ENCODE results near the gene SARM1. TPM values are rescaled to one million over a fixed set of nuclear protein-coding genes. Genes with fewer than 3 reads are reported as not detected.
A peak's percentile ranks its signal among the peaks of the same experiment; 100 is the strongest.

Gene SARM1
- total and polyA plus RNA-seq, 3 experiments from 2014 or later, result 8.5 to 37.0 (median 35.3) TPM

- Histone ChIP-seq H3K27ac (ENCODE audit: low read depth, low read length) (no peak overlapping the region), H3K36me3 (ENCODE audit: insufficient read depth, low read length) (peaks cover 6% of the 10 kb centered on the region), H3K4me1 (ENCODE audit: insufficient read depth, low read length) (peaks cover 19% of the 10 kb centered on the region), H3K4me3 (ENCODE audit: low read length) (peak overlapping the region; percentile 96), H3K27me3 (ENCODE audit: insufficient read depth, low read length, poor library complexity, severe bottlenecking) (no peaks in the 10 kb centered on the region), H3K9me3 (ENCODE audit: low read length) (no peaks in the 10 kb centered on the region)
- H3K4me3 Mint-ChIP-seq, result peak overlapping the region; percentile 90 to 95 (median 94)
- no peaks in the 10 kb centered on the region for H3K27me3 Mint-ChIP-seq
- H3K36me3 Mint-ChIP-seq, result peaks cover 4 to 42% (median 5%) of the 10 kb centered on the region in 3 donors
- DNase-seq, result no peak
- H3K27ac Mint-ChIP-seq, result peak overlapping the region in 6 of 8 donors; percentile 24 to 79 (median 68)
- peaks cover 21 to 41% (median 23%) of the 10 kb centered on the region in 3 donors for H3K4me1 Mint-ChIP-seq
- ChIA-PET POLR2A (interaction anchor here (1.7 to 3.9 kb wide), 2 partner anchors 14 to 28 kb away, joined by 9 to 15 read pairs; partner anchors contain the start of genes POLDIP2, SARM1 and VTN), CTCF (interaction anchor here (1.0 to 1.6 kb wide), 3 partner anchors 14 to 31 kb away, joined by 4 to 6 read pairs (median 6); partner anchors contain the start of gene SARM1)
- H3K9me3 Mint-ChIP-seq, result no peaks in the 10 kb centered on the region
Measured at GRCh38 chr17:28385406-28385805, 13.9 kb downstream of the SARM1 start.

- Histone ChIP-seq H3K36me3 (ENCODE audit: insufficient read depth, low read length) (peaks cover 15% of the 10 kb centered on the region), H3K4me1 (ENCODE audit: insufficient read depth, low read length) (peaks cover 19% of the 10 kb centered on the region), H3K27ac (ENCODE audit: low read depth, low read length) (no peak overlapping the region), H3K9me3 (ENCODE audit: low read length) (no peaks in the 10 kb centered on the region), H3K4me3 (ENCODE audit: low read length) (no peak overlapping the region), H3K27me3 (ENCODE audit: insufficient read depth, low read length, poor library complexity, severe bottlenecking) (no peaks in the 10 kb centered on the region)
- Mint-ChIP-seq H3K4me3 (peak overlapping the region in 5 of 7 donors; percentile 28 to 94 (median 93)), H3K36me3 (peaks cover 6 to 52% (median 6%) of the 10 kb centered on the region in 3 donors), H3K4me1 (peaks cover 21 to 38% (median 22%) of the 10 kb centered on the region in 3 donors), H3K9me3 (no peaks in the 10 kb centered on the region), H3K27me3 (no peaks in the 10 kb centered on the region), H3K27ac (no peak overlapping the region)
- DNase-seq, result no peak
- ChIA-PET CTCF (interaction anchor here (1.6 kb wide), 1 partner anchor 30 kb away, joined by 6 read pairs; no protein-coding TSS in a partner anchor), POLR2A (no interaction called here)
Measured at GRCh38 chr17:28386391-28386790, 14.9 kb downstream of the SARM1 start.

DNA sequence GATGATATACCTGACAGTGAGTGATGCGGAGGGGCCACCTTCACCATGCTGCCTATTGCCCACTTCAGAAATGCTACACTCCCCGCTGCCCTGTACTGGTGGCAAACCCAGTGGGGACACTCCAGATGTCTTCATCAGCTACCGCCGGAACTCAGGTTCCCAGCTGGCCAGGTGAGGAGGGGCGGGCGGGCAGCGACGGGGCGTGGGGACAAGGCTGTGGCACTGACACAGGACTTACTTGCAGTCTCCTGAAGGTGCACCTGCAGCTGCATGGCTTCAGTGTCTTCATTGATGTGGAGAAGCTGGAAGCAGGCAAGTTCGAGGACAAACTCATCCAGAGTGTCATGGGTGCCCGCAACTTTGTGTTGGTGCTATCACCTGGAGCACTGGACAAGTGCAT is 16.6 kb downstream of the SARM1 start:
- Mint-ChIP-seq H3K4me3 (no peak overlapping the region), H3K36me3 (peaks cover 6 to 66% (median 6%) of the 10 kb centered on the region in 3 donors), H3K27me3 (no peaks in the 10 kb centered on the region), H3K4me1 (peaks cover 18 to 33% (median 21%) of the 10 kb centered on the region in 3 donors), H3K9me3 (no peaks in the 10 kb centered on the region), H3K27ac (peak overlapping the region in 1 of 8 donors; percentile 32)
- ChIA-PET POLR2A (no interaction called here), CTCF (no interaction called here)
- H3K4me1 ChIP-seq (ENCODE audit: insufficient read depth, low read length), result peaks cover 19% of the 10 kb centered on the region
- H3K27me3 ChIP-seq (ENCODE audit: insufficient read depth, low read length, poor library complexity, severe bottlenecking), result no peaks in the 10 kb centered on the region
- DNase-seq, result no peak
- H3K36me3 ChIP-seq (ENCODE audit: insufficient read depth, low read length), result peaks cover 24% of the 10 kb centered on the region
- no peak overlapping the region for H3K27ac ChIP-seq (ENCODE audit: low read depth, low read length)
- no peak overlapping the region for H3K4me3 ChIP-seq (ENCODE audit: low read length)
- no peaks in the 10 kb centered on the region for H3K9me3 ChIP-seq (ENCODE audit: low read length)

GRCh38 chr17:28390141-28390540 is 18.6 kb downstream of the SARM1 start:
- Histone ChIP-seq H3K4me1 (ENCODE audit: insufficient read depth, low read length) (peaks cover 10% of the 10 kb centered on the region), H3K27ac (ENCODE audit: low read depth, low read length) (no peak overlapping the region), H3K4me3 (ENCODE audit: low read length) (no peak overlapping the region), H3K9me3 (ENCODE audit: low read length) (no peaks in the 10 kb centered on the region), H3K36me3 (ENCODE audit: insufficient read depth, low read length) (peaks cover 32% of the 10 kb centered on the region), H3K27me3 (ENCODE audit: insufficient read depth, low read length, poor library complexity, severe bottlenecking) (no peaks in the 10 kb centered on the region)
- ChIA-PET CTCF (no interaction called here), POLR2A (no interaction called here)
- no peaks in the 10 kb centered on the region for H3K27me3 Mint-ChIP-seq
- peaks cover 8 to 17% (median 13%) of the 10 kb centered on the region in 3 donors for H3K4me1 Mint-ChIP-seq
- no peak overlapping the region for H3K4me3 Mint-ChIP-seq
- DNase-seq, result no peak
- peaks cover 6 to 75% (median 13%) of the 10 kb centered on the region in 3 donors for H3K36me3 Mint-ChIP-seq
- no peak overlapping the region for H3K27ac Mint-ChIP-seq
- no peaks in the 10 kb centered on the region for H3K9me3 Mint-ChIP-seq

DNA sequence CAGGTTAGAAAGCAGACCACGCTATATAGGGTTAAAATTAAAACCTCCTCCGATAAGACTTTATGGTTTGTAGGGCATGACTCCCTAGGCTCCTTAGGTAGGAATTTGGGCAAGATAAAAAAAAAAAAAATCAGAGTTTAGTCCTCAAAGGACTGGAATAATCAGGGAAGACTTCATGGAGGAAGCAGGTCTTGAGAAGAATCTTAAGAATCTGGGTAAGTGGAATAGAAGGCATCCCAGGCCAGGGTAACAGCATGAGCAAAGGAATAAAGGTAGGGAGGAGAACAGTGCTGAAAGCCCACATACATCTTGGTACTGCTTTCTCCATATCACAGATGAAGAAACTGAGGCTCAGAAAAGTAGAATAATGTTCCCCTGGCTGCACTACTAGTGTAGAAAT is 19.1 kb downstream of the SARM1 start:
- no peaks in the 10 kb centered on the region for H3K9me3 ChIP-seq (ENCODE audit: low read length)

DNA sequence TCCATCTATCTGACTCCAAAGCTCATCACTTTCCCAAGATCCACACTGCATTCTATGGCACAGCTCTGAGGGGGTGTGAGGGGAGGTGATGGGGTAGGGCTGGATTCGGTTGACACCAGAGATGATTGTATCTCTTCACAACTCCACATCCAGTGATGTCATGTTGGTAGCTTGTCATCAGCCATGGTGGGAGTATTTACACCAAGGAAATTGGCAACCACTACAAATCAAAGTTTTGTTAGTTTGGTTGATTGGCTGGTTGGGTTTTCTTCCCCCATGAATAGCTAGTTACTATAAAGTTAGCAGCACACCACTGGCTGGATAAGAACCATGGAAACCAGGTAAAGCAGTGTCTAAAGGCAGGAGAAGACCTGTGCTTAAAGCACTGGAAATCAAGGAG is 19.5 kb downstream of the SARM1 start:
- no peaks in the 10 kb centered on the region for H3K9me3 ChIP-seq (ENCODE audit: low read length)
- H3K4me3 Mint-ChIP-seq, result no peak overlapping the region

More for the DNA sequence above, 19.1 kb downstream of the SARM1 start:
- Histone ChIP-seq H3K4me1 (ENCODE audit: insufficient read depth, low read length) (peaks cover 6% of the 10 kb centered on the region), H3K36me3 (ENCODE audit: insufficient read depth, low read length) (peaks cover 32% of the 10 kb centered on the region), H3K27ac (ENCODE audit: low read depth, low read length) (no peak overlapping the region), H3K27me3 (ENCODE audit: insufficient read depth, low read length, poor library complexity, severe bottlenecking) (no peaks in the 10 kb centered on the region), H3K4me3 (ENCODE audit: low read length) (no peak overlapping the region)
- Mint-ChIP-seq H3K27me3 (no peaks in the 10 kb centered on the region), H3K4me3 (no peak overlapping the region), H3K36me3 (peaks cover 6 to 78% (median 13%) of the 10 kb centered on the region in 3 donors), H3K9me3 (no peaks in the 10 kb centered on the region), H3K4me1 (peaks cover 4 to 13% (median 10%) of the 10 kb centered on the region in 3 donors), H3K27ac (peak overlapping the region in 1 of 8 donors; percentile 66)
- ChIA-PET CTCF (no interaction called here), POLR2A (no interaction called here)
- DNase-seq, result no peak

DNA sequence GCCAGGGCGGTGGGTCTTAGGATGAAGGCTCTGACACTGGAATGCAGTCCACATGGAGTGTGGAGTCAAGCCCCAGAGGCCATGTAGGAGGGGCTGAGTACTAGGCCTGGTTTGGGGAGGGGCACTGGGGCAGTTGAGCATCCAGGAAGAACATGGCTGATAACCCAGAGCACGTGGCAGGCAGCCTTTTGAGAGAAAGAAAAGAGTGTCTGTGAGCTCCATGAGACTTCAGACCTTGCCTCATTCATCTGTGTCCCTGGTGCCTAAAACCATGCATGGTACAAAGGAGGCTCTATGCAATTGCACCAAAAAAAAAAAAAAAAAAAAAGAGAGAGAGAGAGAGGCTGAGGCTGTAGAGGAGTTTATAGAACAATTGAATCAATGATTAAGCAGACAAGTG is 19.9 kb downstream of the SARM1 start:
- CTCF ChIA-PET, result interaction anchor here (1.0 kb wide), 1 partner anchor 9 kb away, joined by 5 read pairs; no protein-coding TSS in a partner anchor
- Mint-ChIP-seq H3K9me3 (no peaks in the 10 kb centered on the region), H3K4me3 (no peak overlapping the region), H3K27me3 (no peaks in the 10 kb centered on the region), H3K27ac (peak overlapping the region in 1 of 8 donors; percentile 58), H3K36me3 (peaks cover 6 to 83% (median 13%) of the 10 kb centered on the region in 3 donors), H3K4me1 (peaks cover 2 to 5% (median 5%) of the 10 kb centered on the region in 3 donors)
- H3K9me3 ChIP-seq (ENCODE audit: low read length), result no peaks in the 10 kb centered on the region
- H3K27ac ChIP-seq (ENCODE audit: low read depth, low read length), result no peak overlapping the region
- peaks cover 32% of the 10 kb centered on the region for H3K36me3 ChIP-seq (ENCODE audit: insufficient read depth, low read length)
- H3K4me3 ChIP-seq (ENCODE audit: low read length), result no peak overlapping the region
- POLR2A ChIA-PET, result no interaction called here
- DNase-seq, result no peak
- H3K4me1 ChIP-seq (ENCODE audit: insufficient read depth, low read length), result no peaks in the 10 kb centered on the region
- no peaks in the 10 kb centered on the region for H3K27me3 ChIP-seq (ENCODE audit: insufficient read depth, low read length, poor library complexity, severe bottlenecking)

More for the DNA sequence above, 19.5 kb downstream of the SARM1 start:
- DNase-seq, result no peak
- Histone ChIP-seq H3K27me3 (ENCODE audit: insufficient read depth, low read length, poor library complexity, severe bottlenecking) (no peaks in the 10 kb centered on the region), H3K36me3 (ENCODE audit: insufficient read depth, low read length) (peaks cover 32% of the 10 kb centered on the region), H3K4me3 (ENCODE audit: low read length) (no peak overlapping the region), H3K4me1 (ENCODE audit: insufficient read depth, low read length) (peaks cover 2% of the 10 kb centered on the region), H3K27ac (ENCODE audit: low read depth, low read length) (no peak overlapping the region)
- Mint-ChIP-seq H3K27me3 (no peaks in the 10 kb centered on the region), H3K36me3 (peaks cover 6 to 82% (median 13%) of the 10 kb centered on the region in 3 donors), H3K27ac (peak overlapping the region in 1 of 8 donors; percentile 58), H3K9me3 (no peaks in the 10 kb centered on the region), H3K4me1 (peaks cover 2 to 9% (median 5%) of the 10 kb centered on the region in 3 donors)
- CTCF ChIA-PET, result no interaction called here
- POLR2A ChIA-PET, result no interaction called here

- Mint-ChIP-seq H3K36me3 (peaks cover 9 to 83% (median 13%) of the 10 kb centered on the region in 3 donors), H3K27ac (no peak overlapping the region), H3K9me3 (no peaks in the 10 kb centered on the region), H3K4me1 (peaks cover 2 to 4% (median 4%) of the 10 kb centered on the region in 3 donors), H3K27me3 (no peaks in the 10 kb centered on the region), H3K4me3 (no peak overlapping the region)
- ChIA-PET CTCF (interaction anchor here (1.0 kb wide), 1 partner anchor 10 kb away, joined by 5 read pairs; no protein-coding TSS in a partner anchor), POLR2A (no interaction called here)
- no peak overlapping the region for H3K27ac ChIP-seq (ENCODE audit: low read depth, low read length)
- H3K9me3 ChIP-seq (ENCODE audit: low read length), result no peaks in the 10 kb centered on the region
- no peak overlapping the region for H3K4me3 ChIP-seq (ENCODE audit: low read length)
- H3K27me3 ChIP-seq (ENCODE audit: insufficient read depth, low read length, poor library complexity, severe bottlenecking), result no peaks in the 10 kb centered on the region
- H3K36me3 ChIP-seq (ENCODE audit: insufficient read depth, low read length), result peaks cover 32% of the 10 kb centered on the region
- no peak for DNase-seq
- no peaks in the 10 kb centered on the region for H3K4me1 ChIP-seq (ENCODE audit: insufficient read depth, low read length)
Measured at GRCh38 chr17:28392491-28392890, 21.0 kb downstream of the SARM1 start.
